ENCODE results near the gene PHTF1.

Gene PHTF1

DNA sequence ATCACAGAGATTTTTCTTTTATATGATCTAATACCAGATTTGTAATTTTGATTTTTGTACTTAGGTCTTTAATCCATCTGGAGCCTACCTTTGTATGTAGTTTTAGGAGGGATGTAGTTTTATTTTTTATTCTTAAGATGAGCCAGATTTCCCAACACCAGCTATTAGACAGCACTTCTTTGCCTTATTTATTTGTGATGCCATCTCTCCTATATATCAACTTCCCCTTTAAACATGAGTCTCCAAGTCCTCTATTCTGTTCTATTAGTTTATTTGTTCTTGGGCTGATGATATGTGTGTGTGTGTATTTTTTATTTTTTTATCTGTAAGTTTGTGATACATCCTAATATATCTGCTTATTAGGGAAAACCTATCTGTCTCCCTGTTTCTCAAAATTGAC is 94.2 kb downstream of the PHTF1 start:
- DNase-seq (ENCODE audit: low read depth), result no peak

DNA sequence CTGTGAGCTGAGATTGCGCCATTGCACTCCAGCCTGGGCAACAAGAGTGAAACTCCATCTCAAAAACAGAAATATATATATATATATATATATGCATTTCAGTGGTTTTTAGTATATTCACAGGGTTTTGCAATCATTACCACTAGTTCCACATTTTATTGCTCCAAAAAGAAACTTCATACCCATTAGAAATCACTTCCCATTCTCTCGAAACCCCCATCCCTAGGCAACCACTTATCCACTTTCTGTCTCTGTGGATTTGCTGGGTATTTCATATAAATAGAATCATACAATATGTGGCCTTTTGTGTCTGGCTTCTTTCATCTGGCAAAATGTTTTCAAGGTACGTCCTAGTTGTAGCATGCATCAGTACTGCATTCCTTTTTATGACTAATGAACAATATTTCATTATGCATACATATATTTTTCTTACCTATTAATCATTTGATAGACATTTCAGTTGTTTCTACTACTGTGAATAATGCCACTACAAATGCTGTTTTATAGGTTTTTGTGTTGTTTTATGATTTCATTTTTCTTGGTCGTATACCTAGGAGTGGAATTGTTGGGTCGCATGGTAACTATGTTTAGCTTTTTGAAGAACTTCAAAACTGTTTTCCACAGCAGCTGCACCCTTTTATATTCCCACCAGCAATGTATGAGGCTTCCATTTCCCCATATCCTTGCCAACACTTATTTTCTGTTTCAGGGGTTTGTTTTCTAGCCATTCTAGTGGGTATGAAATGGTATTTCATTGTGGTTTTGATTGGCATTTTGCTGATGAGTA is 95.9 kb downstream of the PHTF1 start:
- no peak for DNase-seq (ENCODE audit: low read depth)

DNA sequence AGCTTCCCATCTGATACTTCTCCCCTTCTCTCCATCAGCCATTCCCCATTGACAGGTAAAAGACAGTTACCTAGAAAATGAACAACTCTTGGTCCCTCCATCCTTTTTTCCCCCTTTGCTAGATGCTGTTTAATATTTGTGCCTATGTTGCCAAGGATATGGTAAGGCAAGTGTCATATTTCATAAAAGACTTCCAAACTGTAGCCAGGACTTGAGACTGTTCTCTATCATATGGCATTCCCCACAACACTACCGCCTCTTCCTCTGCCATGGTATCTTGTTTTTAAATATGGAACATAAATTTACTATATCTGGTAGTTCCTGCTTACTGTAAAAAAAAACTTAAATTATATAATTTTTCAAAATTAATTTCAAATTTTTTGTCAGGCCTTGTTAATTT is 97.2 kb downstream of the PHTF1 start:
- DNase-seq (ENCODE audit: low read depth), result no peak

DNA sequence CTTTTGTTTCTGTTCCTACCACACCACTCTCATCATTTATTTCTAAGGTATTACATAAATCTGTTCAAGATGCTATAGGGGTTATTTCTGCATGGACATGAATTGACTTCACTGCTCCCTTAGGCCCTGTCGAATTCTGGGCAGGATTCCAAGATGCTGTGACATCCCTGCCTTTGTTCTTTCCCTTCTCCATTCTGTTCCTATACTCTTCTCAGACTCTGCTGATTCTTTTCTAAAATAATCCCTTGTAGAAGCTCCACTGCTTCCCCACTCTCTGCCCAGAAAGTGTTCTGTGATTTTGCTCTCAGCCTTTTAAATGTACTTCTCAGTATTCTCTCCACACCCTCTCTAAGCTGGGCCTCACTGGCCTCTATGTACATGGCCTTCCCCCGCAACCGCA is 99.2 kb downstream of the PHTF1 start:
- DNase-seq (ENCODE audit: low read depth), result no peak

DNA sequence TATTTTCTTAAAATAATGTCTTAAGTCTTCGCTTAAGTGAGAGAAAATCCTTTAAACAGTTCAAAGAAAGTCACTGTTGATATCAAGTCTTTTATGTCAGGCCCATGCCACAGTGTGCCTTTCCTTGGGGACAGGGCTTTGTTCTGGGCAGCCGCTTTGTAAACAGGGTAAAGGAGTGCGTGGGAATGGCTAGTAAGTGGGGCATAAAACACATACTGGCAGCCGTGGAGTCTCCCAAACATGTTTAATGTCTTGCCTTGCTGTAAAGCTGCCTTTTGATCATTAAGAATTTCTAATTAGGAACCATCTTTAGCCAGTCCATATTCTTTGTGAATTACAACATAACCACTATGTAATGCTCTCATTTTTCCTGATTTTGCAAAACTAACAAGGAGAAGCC is 99.7 kb downstream of the PHTF1 start:
- DNase-seq (ENCODE audit: low read depth), result no peak

DNA sequence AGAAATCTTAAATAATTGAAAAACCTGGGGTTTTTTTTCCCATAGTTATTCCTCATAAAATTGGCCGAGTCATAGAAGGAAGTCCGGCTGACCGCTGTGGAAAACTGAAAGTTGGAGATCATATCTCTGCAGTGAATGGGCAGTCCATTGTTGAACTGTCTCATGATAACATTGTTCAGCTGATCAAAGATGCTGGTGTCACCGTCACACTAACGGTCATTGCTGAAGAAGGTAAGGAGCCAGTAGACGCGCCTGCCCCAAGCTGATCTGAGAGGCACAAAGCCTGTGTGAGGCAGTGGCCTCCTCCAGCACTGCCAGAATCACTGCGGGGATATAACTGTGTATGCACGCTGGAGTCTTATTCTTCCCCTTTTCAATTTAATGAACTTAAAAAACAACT is 100.3 kb downstream of the PHTF1 start:
- DNase-seq (ENCODE audit: low read depth), result no peak

DNA sequence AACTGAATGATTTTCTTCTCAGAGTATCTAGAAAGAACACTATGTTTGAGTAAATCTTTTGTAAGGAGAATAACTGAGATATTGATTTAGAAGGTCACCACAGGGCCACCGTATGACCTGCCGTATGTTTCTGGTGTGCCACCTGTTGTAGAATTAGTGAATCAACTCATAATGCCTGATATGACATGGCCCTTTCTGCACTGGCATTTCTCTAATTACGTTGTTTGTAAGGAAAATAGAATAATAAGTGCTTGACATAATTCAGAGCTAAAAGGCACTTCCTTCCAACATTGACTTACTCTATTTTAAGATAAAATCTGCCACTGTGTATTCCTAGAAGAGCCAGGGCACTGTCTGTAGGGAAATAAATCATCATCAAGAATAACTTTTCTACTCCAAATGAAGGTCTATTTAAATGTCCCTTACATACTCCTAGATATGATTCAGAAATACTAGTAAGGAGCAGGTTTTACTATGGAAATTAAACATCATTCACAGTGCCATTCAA is 101.7 kb downstream of the PHTF1 start:
- no peak for DNase-seq (ENCODE audit: low read depth)

DNA sequence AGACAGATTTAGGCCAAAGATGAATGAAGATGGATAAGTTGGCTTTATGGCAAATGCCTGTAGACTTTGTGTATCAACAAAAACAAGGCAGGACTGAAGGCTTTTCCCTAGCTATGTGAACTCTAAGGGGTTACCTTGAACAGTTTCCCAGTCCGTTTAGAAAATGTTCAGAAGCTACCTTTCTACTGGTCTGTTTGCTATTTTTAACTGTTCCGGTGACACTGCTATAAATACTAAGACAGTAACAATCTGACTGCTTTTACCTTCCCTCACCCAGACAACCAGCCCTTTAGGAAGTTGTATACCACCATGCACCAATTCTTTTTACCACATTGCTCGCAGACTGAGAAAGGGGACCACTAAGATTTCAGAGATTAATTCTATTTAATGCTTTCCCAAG is 102.2 kb downstream of the PHTF1 start:
- DNase-seq (ENCODE audit: low read depth), result no peak

DNA sequence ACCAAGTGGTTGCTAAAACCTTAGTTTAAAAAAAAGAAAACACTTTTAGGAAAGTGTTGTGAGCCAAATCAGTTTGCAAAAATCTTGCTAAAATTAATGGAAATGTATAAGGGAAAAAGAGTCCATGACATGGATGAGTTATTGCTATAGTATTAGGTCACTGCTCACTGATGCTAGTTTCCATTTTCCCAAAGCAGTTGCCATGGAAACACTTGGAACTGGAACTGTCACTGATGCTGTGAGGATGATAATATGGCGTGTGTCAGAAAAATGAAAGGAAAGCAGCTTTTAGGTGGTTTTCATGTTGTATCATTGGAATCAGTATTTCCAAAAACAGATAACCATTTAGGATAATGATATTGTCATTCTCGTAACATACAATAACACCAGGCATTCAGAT is 104.4 kb downstream of the PHTF1 start:
- no peak for DNase-seq (ENCODE audit: low read depth)

DNA sequence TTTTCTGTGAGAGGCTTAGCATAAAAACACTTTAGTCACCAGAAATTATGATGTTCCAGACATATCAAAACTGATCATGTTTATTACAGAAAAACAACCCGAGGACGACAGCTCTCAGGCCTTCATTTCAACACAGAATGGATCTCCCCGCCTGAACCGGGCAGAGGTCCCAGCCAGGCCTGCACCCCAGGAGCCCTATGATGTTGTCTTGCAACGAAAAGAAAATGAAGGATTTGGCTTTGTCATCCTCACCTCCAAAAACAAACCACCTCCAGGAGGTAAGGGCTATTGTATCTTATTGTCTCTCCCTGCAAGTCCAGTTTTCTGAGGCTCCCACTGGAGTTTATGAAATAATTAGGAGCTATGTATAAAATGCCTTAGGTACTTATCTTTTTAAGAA is 105.5 kb downstream of the PHTF1 start:
- no peak for DNase-seq (ENCODE audit: low read depth)

DNA sequence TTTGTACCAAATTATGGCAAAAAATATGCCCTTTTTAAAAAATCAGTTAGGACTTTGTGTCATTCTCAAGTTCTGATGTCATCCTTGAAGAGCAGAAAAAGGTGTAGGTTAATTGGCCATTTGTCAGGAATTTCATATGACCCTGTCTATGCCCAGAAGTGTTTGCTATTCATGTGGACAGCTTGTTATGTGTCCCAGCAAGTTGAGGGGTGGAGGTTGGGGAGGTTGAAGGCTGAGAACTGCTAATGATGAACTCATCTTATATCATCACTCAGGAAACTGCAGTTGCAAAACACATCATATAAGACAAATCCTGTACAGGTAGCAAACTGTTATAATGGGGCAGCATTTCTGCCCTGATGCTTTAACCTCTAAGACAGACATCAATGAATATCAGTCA is 106.5 kb downstream of the PHTF1 start:
- no peak for DNase-seq (ENCODE audit: low read depth)

DNA sequence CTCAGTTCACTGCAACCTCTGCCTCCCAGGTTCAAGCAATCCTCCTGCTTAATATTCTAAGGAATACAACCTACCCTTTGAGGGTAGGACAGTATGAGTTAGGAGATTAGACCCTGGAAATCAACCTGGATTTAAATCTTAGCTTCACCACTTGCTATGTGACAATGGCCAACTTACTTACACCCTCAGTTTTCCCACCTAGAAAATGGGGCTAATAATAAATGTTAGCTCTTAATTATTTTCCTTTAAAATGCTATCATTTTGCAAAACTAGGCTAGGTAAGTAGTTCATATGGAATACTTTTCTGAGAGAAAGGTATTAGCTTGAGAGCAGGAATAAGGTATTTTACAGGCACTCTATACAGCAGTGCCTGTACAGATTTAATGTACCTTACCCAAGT is 110.8 kb downstream of the PHTF1 start:
- DNase-seq (ENCODE audit: low read depth), result no peak

DNA sequence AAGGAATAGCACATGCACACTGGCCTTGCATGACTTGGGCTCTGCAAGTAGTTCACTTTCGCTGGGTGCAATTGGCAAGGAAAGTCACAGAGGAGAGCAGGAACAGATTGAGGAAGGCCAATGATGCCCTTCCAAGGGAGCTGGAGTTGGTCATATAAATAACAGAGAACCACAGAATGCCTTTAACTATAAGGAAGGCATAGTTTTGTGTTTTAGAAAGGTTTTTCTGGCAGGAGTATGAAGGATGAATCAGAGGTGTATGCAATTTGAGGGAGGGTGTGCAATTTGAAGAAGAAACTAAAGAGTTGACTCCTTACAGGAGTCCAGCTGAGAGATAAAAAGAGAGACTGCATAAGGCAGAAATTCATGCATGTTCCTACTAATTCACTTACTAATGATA is 112.1 kb downstream of the PHTF1 start:
- DNase-seq (ENCODE audit: low read depth), result no peak
